HG03060 (cell line): ENCODE results near the gene PDE4D.
"Not testable (repeated sequence)": the region's sequence is repeated elsewhere in the genome, so short reads cannot be mapped to it uniquely, and the experiment has no call there.

Experiments used
- ATAC-seq: cut with Tn5 transposase; IDR thresholded peaks from one replicate; pipeline ENCODE4 v1.9.1; 2021; ENCODE audit warnings: low read depth, moderate number of reproducible peaks; ENCODE audit not compliant: unreplicated experiment

PDE4D gene

GRCh38 chr5:59449905-59450644, 443.5 kb downstream of the PDE4D start:
- ATAC-seq: no peak

GRCh38 chr5:59446356-59446755, 447.2 kb downstream of the PDE4D start:
- ATAC-seq: no peak

GRCh38 chr5:59445741-59446140, 447.8 kb downstream of the PDE4D start:
- no peak for ATAC-seq

- no peak for ATAC-seq
Observed at GRCh38 chr5:59439303-59439702, 454.2 kb downstream of the PDE4D start.

GRCh38 chr5:59437176-59437575, 456.4 kb downstream of the PDE4D start:
- no peak for ATAC-seq

GRCh38 chr5:59436364-59437148, 457.0 kb downstream of the PDE4D start:
- no peak for ATAC-seq

- ATAC-seq: no peak
Observed at GRCh38 chr5:59433174-59433573, 460.4 kb downstream of the PDE4D start.

- no peak for ATAC-seq
Observed at GRCh38 chr5:59430066-59430685, 463.4 kb downstream of the PDE4D start.

- no peak for ATAC-seq
Observed at GRCh38 chr5:59428391-59428790, 465.1 kb downstream of the PDE4D start.

GRCh38 chr5:59424515-59424914, 469.0 kb downstream of the PDE4D start:
- ATAC-seq: no peak

- no peak for ATAC-seq
Observed at GRCh38 chr5:59423021-59423420, 470.5 kb downstream of the PDE4D start.

- ATAC-seq: no peak
Observed at GRCh38 chr5:59421986-59422941, 471.3 kb downstream of the PDE4D start.

GRCh38 chr5:59420596-59420995, 472.9 kb downstream of the PDE4D start:
- no peak for ATAC-seq

- ATAC-seq: no peak
Observed at GRCh38 chr5:59418808-59419207, 474.7 kb downstream of the PDE4D start.

GRCh38 chr5:59416451-59416850, 477.1 kb downstream of the PDE4D start:
- ATAC-seq: no peak

GRCh38 chr5:59416026-59416425, 477.5 kb downstream of the PDE4D start:
- no peak for ATAC-seq

GRCh38 chr5:59412428-59412827, 481.1 kb downstream of the PDE4D start:
- ATAC-seq: no peak

- ATAC-seq: not testable (repeated sequence)
Observed at GRCh38 chr5:59408997-59409396, 484.5 kb downstream of the PDE4D start.

- ATAC-seq: no peak
Observed at GRCh38 chr5:59407967-59408366, 485.6 kb downstream of the PDE4D start.

GRCh38 chr5:59401637-59402036, 491.9 kb downstream of the PDE4D start:
- no peak for ATAC-seq
